ENCODE results near the gene PHF14.

DNA sequence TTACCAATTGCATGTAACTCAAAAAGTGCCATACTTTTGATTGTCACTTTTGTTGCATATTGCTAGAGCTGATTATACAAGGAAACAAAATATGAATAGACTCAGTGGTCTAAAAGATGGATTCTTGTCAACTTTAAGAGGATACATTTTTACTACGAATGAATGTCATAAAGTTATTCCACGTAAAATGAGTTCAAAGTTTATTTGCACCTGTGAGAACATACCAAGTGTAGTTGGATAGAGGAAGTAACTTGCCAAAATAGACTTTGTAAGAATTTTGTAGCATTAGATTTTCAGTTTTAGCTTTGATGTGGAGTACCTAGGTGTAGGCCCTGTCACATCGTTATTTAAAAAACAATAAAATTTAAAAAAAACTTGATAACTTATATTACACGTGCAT is 106.2 kb downstream of the PHF14 start:
- TF ChIP-seq, protein P1, sequence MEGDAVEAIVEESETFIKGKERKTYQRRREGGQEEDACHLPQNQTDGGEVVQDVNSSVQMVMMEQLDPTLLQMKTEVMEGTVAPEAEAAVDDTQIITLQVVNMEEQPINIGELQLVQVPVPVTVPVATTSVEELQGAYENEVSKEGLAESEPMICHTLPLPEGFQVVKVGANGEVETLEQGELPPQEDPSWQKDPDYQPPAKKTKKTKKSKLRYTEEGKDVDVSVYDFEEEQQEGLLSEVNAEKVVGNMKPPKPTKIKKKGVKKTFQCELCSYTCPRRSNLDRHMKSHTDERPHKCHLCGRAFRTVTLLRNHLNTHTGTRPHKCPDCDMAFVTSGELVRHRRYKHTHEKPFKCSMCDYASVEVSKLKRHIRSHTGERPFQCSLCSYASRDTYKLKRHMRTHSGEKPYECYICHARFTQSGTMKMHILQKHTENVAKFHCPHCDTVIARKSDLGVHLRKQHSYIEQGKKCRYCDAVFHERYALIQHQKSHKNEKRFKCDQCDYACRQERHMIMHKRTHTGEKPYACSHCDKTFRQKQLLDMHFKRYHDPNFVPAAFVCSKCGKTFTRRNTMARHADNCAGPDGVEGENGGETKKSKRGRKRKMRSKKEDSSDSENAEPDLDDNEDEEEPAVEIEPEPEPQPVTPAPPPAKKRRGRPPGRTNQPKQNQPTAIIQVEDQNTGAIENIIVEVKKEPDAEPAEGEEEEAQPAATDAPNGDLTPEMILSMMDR (IDR thresholded peaks at IDR 0.05), result no peak
- TF ChIP-seq POLR2A (IDR thresholded peaks at IDR 0.05), result no peak

Measured in esophagus squamous epithelium (tissue), 4 donors.